RWPE2 (cell line): ENCODE measurements around the gene CRISPLD2.

Source experiments
- ATAC-seq: fragments of 200-7000 bp; cut with Tn5 transposase; 3 replicates; pipeline ENCODE4 v1.9.1; 2021; ENCODE audit warnings: low read depth
- DNase-seq: peaks from one replicate; pipeline ENCODE4 v3.0.0-alpha.2; 2020; ENCODE audit warnings: low spot score
- H3K27ac ChIP-seq: fragments of 450-650 bp; 2 replicates; pipeline ENCODE4 v1.5.1; 2017; ENCODE audit warnings: mild to moderate bottlenecking; ENCODE audit not compliant: poor library complexity, severe bottlenecking
- H3K27me3 ChIP-seq: fragments of 250-450 bp; sonication (Bioruptor Pico); 2 replicates; pipeline ENCODE4 v1.5.1; 2021; ENCODE audit warnings: mild to moderate bottlenecking, moderate library complexity; ENCODE audit not compliant: insufficient read depth, poor library complexity, severe bottlenecking
- H3K36me3 ChIP-seq: fragments of 250-450 bp; sonication (Bioruptor Pico); 2 replicates; pipeline ENCODE4 v1.5.1; 2020; ENCODE audit warnings: low read depth, mild to moderate bottlenecking, moderate library complexity
- H3K4me1 ChIP-seq: fragments of 250-450 bp; sonication (Bioruptor Pico); 2 replicates; pipeline ENCODE4 v1.5.1; 2021; ENCODE audit warnings: mild to moderate bottlenecking, moderate library complexity; ENCODE audit not compliant: insufficient read depth, poor library complexity, severe bottlenecking
- H3K4me3 ChIP-seq: fragments of 250-450 bp; sonication (Bioruptor Pico); 2 replicates; pipeline ENCODE4 v1.5.1; 2021; ENCODE audit warnings: mild to moderate bottlenecking, moderate library complexity; ENCODE audit not compliant: severe bottlenecking
- H3K9me3 ChIP-seq: fragments of 250-450 bp; sonication (Bioruptor Pico); 2 replicates; pipeline ENCODE4 v1.5.1; 2021; ENCODE audit warnings: mild to moderate bottlenecking, moderate library complexity; ENCODE audit not compliant: severe bottlenecking
- CTCF ChIP-seq: fragments of 450-650 bp; IDR thresholded peaks from one replicate; pipeline ENCODE4 v1.5.1; 2017; ENCODE audit warnings: mild to moderate bottlenecking, moderate library complexity; ENCODE audit not compliant: poor library complexity, severe bottlenecking

Gene CRISPLD2

GRCh38 chr16:84883301-84883700 lies 63.5 kb downstream of the CRISPLD2 start:
- Histone ChIP-seq H3K27ac (no peak overlapping the region), H3K27me3 (no peaks in the 10 kb centered on the region), H3K4me1 (peaks cover 20% of the 10 kb centered on the region), H3K36me3 (no peaks in the 10 kb centered on the region), H3K9me3 (no peaks in the 10 kb centered on the region), H3K4me3 (no peak overlapping the region)
- TF ChIP-seq CTCF = no peak
- ATAC-seq (no peak), DNase-seq (no peak)

- no peak overlapping the region for H3K27ac ChIP-seq
- H3K4me1 ChIP-seq = peaks cover 20% of the 10 kb centered on the region
- H3K36me3 ChIP-seq = no peaks in the 10 kb centered on the region
- ATAC-seq (peak; percentile 7; the same call in 1 of the 3 replicates), DNase-seq (no peak)
- no peak for TF ChIP-seq CTCF
- H3K9me3 ChIP-seq = no peaks in the 10 kb centered on the region
- no peak overlapping the region for H3K4me3 ChIP-seq
- H3K27me3 ChIP-seq = no peaks in the 10 kb centered on the region
These were observed 64.4 kb downstream of the CRISPLD2 start for GRCh38 chr16:84884246-84884595.

GRCh38 chr16:84884596-84885341 lies 65.0 kb downstream of the CRISPLD2 start:
- ATAC-seq = no peak
- H3K9me3 ChIP-seq = no peaks in the 10 kb centered on the region
- H3K4me1 ChIP-seq = peaks cover 18% of the 10 kb centered on the region
- no peak overlapping the region for H3K4me3 ChIP-seq
- DNase-seq = no peak
- H3K27me3 ChIP-seq = no peaks in the 10 kb centered on the region
- H3K36me3 ChIP-seq = no peaks in the 10 kb centered on the region
- no peak for TF ChIP-seq CTCF
- no peak overlapping the region for H3K27ac ChIP-seq

GRCh38 chr16:84885342-84885910 lies 65.6 kb downstream of the CRISPLD2 start:
- Histone ChIP-seq H3K4me3 (no peak overlapping the region), H3K36me3 (no peaks in the 10 kb centered on the region), H3K4me1 (peaks cover 13% of the 10 kb centered on the region), H3K9me3 (no peaks in the 10 kb centered on the region), H3K27ac (no peak overlapping the region), H3K27me3 (no peaks in the 10 kb centered on the region)
- TF ChIP-seq CTCF = no peak
- DNase-seq (no peak), ATAC-seq (no peak)

GRCh38 chr16:84886497-84887090 lies 66.8 kb downstream of the CRISPLD2 start:
- H3K4me3 ChIP-seq = no peak overlapping the region
- no peak overlapping the region for H3K27ac ChIP-seq
- H3K4me1 ChIP-seq = peaks cover 12% of the 10 kb centered on the region
- TF ChIP-seq CTCF = no peak
- H3K36me3 ChIP-seq = no peaks in the 10 kb centered on the region
- ATAC-seq = no peak
- H3K9me3 ChIP-seq = no peaks in the 10 kb centered on the region
- H3K27me3 ChIP-seq = no peaks in the 10 kb centered on the region
- DNase-seq = no peak
